Fibroblast of lung (primary cell): ENCODE measurements around the gene TSHZ2. TPM values are rescaled to one million over a fixed set of nuclear protein-coding genes. Genes with fewer than 3 reads are reported as not detected.
"Not testable (repeated sequence)": the region's sequence is repeated elsewhere in the genome, so short reads cannot be mapped to it uniquely, and the experiment has no call there.

ENCODE experiments used
- DNase-seq, 2 donors: peaks; one replicate each; pipeline versions ENCODE4 v3.0.0 to v3.0.0-alpha.2; 2010; ENCODE audit warnings: low read depth in 2 of 2
- H2AFZ ChIP-seq: 2 replicates; pipeline ENCODE4 v1.5.1; 2012; ENCODE audit warnings: low read length, control low read depth, inconsistent platforms
- H3K27ac ChIP-seq: 2 replicates; pipeline ENCODE4 v1.5.1; 2011; ENCODE audit warnings: low read length, control low read depth; ENCODE audit not compliant: insufficient read depth
- H3K27me3 ChIP-seq: 2 replicates; pipeline ENCODE4 v1.5.1; 2011; ENCODE audit warnings: mild to moderate bottlenecking, low read length; ENCODE audit not compliant: control insufficient read depth, insufficient read depth
- H3K36me3 ChIP-seq: 2 replicates; pipeline ENCODE4 v1.5.1; 2011; ENCODE audit warnings: low read length; ENCODE audit not compliant: control insufficient read depth, insufficient read depth
- H3K4me1 ChIP-seq: 2 replicates; pipeline ENCODE4 v1.5.1; 2011; ENCODE audit warnings: low read length; ENCODE audit not compliant: control insufficient read depth, insufficient read depth; ENCODE audit errors: extremely low read depth
- H3K4me2 ChIP-seq: 2 replicates; pipeline ENCODE4 v1.5.1; 2011; ENCODE audit warnings: low read length, control low read depth; ENCODE audit not compliant: insufficient read depth; ENCODE audit errors: extremely low read depth
- H3K4me3 ChIP-seq, 4 experiments: fragments of 200-600 bp in 1 of 4; sonication (generic) in 1 of 4; replicated peaks in 1 of 4; 2 replicates each; pipeline ENCODE4 v1.5.1; 2011 to 2016; ENCODE audit warnings: low read length in 4 of 4, low read depth in 3 of 4, mild to moderate bottlenecking in 3 of 4, control low read depth in 2 of 4, inconsistent platforms in 1 of 4, mixed read lengths in 1 of 4; ENCODE audit not compliant: insufficient read depth in 1 of 4; ENCODE audit errors: control extremely low read depth in 1 of 4
- H3K79me2 ChIP-seq: 2 replicates; pipeline ENCODE4 v1.5.1; 2012; ENCODE audit warnings: mild to moderate bottlenecking, low read length, inconsistent platforms; ENCODE audit not compliant: control insufficient read depth, insufficient read depth
- H3K9ac ChIP-seq: 2 replicates; pipeline ENCODE4 v1.5.1; 2011; ENCODE audit warnings: mild to moderate bottlenecking, low read length, control low read depth; ENCODE audit not compliant: insufficient read depth
- H3K9me3 ChIP-seq: 2 replicates; pipeline ENCODE4 v1.5.1; 2012; ENCODE audit warnings: low read depth, low read length; ENCODE audit not compliant: control insufficient read depth, insufficient read depth
- H4K20me1 ChIP-seq: 2 replicates; pipeline ENCODE4 v1.5.1; 2011; ENCODE audit warnings: low read length; ENCODE audit not compliant: control insufficient read depth, insufficient read depth; ENCODE audit errors: extremely low read depth
- CTCF ChIP-seq, 2 donors: IDR thresholded peaks in 1 of 2; conservative IDR thresholded peaks in 1 of 2; 1 replicate in 1 of 2; 2 replicates in 1 of 2; pipeline ENCODE4 v1.5.1; 2011 to 2012; ENCODE audit warnings: low read length in 2 of 2, control low read depth in 1 of 2, inconsistent platforms in 1 of 2, low read depth in 1 of 2, mild to moderate bottlenecking in 1 of 2
- EZH2 ChIP-seq: IDR thresholded peaks from 2 replicates; pipeline ENCODE4 v1.5.1; 2012; ENCODE audit warnings: low read length, control low read depth, mild to moderate bottlenecking; ENCODE audit errors: missing control alignments
- polyA plus RNA-seq, 2 donors: library from polyadenylated mRNA; depleted of rRNA in 1 of 2; stranded (reverse) in 1 of 2; unstranded in 1 of 2; fragments of >200 nt; gene quantifications; 2 replicates each; pipeline ENCODE4 v1.2.1, GENCODE V29; 2011 to 2012; ENCODE audit warnings: missing spikeins in 1 of 2
- total RNA-seq: library from RNA; depleted of rRNA; stranded (reverse); fragments of >200 nt; gene quantifications from 2 replicates; pipeline ENCODE4 v1.2.1, GENCODE V29; 2014

The TSHZ2 gene
- total and polyA plus RNA-seq, 2 donors (not counting 1 experiment from before 2014, with no cell fraction given) = 0.15 to 2.6 TPM

GRCh38 chr20:52963131-52963530 lies 9.0 kb upstream of the TSHZ2 start:
- Histone ChIP-seq H3K27me3 (no peaks in the 10 kb centered on the region), H3K27ac (no peak overlapping the region), H4K20me1 (no peaks in the 10 kb centered on the region), H3K79me2 (no peaks in the 10 kb centered on the region), H3K4me1 (no peaks in the 10 kb centered on the region), H3K4me2 (no peak overlapping the region), H3K36me3 (no peaks in the 10 kb centered on the region), H3K9me3 (no peaks in the 10 kb centered on the region), H2AFZ (no peak overlapping the region), H3K4me3 (no peak overlapping the region), H3K9ac (no peak overlapping the region)
- no peak for DNase-seq
- TF ChIP-seq CTCF (conservative IDR thresholded peaks at IDR 0.05 in 1 of 2, IDR thresholded peaks at IDR 0.05 in 1 of 2; ENCODE audit: low read depth in 1 of 2, low read length in 2 of 2) (no peak), EZH2 (no peak)

- no peaks in the 10 kb centered on the region for H3K79me2 ChIP-seq
- H3K4me3 ChIP-seq = no peak overlapping the region
- no peaks in the 10 kb centered on the region for H3K4me1 ChIP-seq
- no peak overlapping the region for H3K9ac ChIP-seq
- H3K27me3 ChIP-seq = no peaks in the 10 kb centered on the region
- no peak overlapping the region for H3K4me2 ChIP-seq
- TF ChIP-seq EZH2 = no peak
- H2AFZ ChIP-seq = no peak overlapping the region
- H4K20me1 ChIP-seq = no peaks in the 10 kb centered on the region
- no peak overlapping the region for H3K27ac ChIP-seq
- DNase-seq = no peak
- no peaks in the 10 kb centered on the region for H3K9me3 ChIP-seq
- no peaks in the 10 kb centered on the region for H3K36me3 ChIP-seq
Measured at GRCh38 chr20:52964131-52964530, 8.0 kb upstream of the TSHZ2 start.

GRCh38 chr20:52965380-52965779 lies 6.8 kb upstream of the TSHZ2 start:
- H4K20me1 ChIP-seq = no peaks in the 10 kb centered on the region
- H3K27ac ChIP-seq = no peak overlapping the region
- H3K27me3 ChIP-seq = no peaks in the 10 kb centered on the region
- H3K79me2 ChIP-seq = no peaks in the 10 kb centered on the region
- no peak overlapping the region for H3K4me2 ChIP-seq
- H3K4me3 ChIP-seq = no peak overlapping the region
- no peak overlapping the region for H3K9ac ChIP-seq
- H2AFZ ChIP-seq = no peak overlapping the region
- TF ChIP-seq EZH2 = no peak
- TF ChIP-seq CTCF (conservative IDR thresholded peaks at IDR 0.05 in 1 of 2, IDR thresholded peaks at IDR 0.05 in 1 of 2; ENCODE audit: low read depth in 1 of 2, low read length in 2 of 2) = no peak
- H3K36me3 ChIP-seq = no peaks in the 10 kb centered on the region
- no peaks in the 10 kb centered on the region for H3K4me1 ChIP-seq
- H3K9me3 ChIP-seq = no peaks in the 10 kb centered on the region
- DNase-seq = no peak

- Histone ChIP-seq H4K20me1 (no peaks in the 10 kb centered on the region), H3K9me3 (no peaks in the 10 kb centered on the region), H3K27ac (no peak overlapping the region), H3K27me3 (no peaks in the 10 kb centered on the region), H2AFZ (no peak overlapping the region), H3K36me3 (no peaks in the 10 kb centered on the region), H3K4me1 (no peaks in the 10 kb centered on the region), H3K4me3 (no peak overlapping the region), H3K79me2 (no peaks in the 10 kb centered on the region), H3K9ac (no peak overlapping the region), H3K4me2 (no peak overlapping the region)
- DNase-seq = no peak
- TF ChIP-seq CTCF (conservative IDR thresholded peaks at IDR 0.05 in 1 of 2, IDR thresholded peaks at IDR 0.05 in 1 of 2; ENCODE audit: low read depth in 1 of 2, low read length in 2 of 2) (no peak), EZH2 (no peak)
Measured at GRCh38 chr20:52965819-52966218, 6.3 kb upstream of the TSHZ2 start.

- not testable (repeated sequence) for H3K4me1 ChIP-seq, H3K79me2 ChIP-seq, H3K36me3 ChIP-seq, H4K20me1 ChIP-seq, H3K9me3 ChIP-seq, H3K27me3 ChIP-seq, DNase-seq, H3K4me2 ChIP-seq, H3K4me3 ChIP-seq, H3K9ac ChIP-seq, H2AFZ ChIP-seq, H3K27ac ChIP-seq
Measured at GRCh38 chr20:52966543-52966942, 5.6 kb upstream of the TSHZ2 start.
